NT2/D1 (cell line): ENCODE data around the gene PCDH19.

Source experiments
- DNase-seq: peaks from one replicate; pipeline ENCODE4 v3.0.0-alpha.2; 2011; ENCODE audit warnings: low read depth, low spot score
- H3K27me3 ChIP-seq: 2 replicates; pipeline ENCODE4 v1.6.0; 2011; ENCODE audit warnings: mild to moderate bottlenecking; ENCODE audit not compliant: insufficient read length, insufficient read depth
- H3K36me3 ChIP-seq: 2 replicates; pipeline ENCODE4 v1.6.1; 2011; ENCODE audit warnings: mild to moderate bottlenecking, low read length, mixed read lengths; ENCODE audit not compliant: insufficient read depth, insufficient read length
- H3K4me1 ChIP-seq: 2 replicates; pipeline ENCODE4 v1.5.1; 2011; ENCODE audit not compliant: insufficient read depth, insufficient read length
- H3K4me3 ChIP-seq: 2 replicates; pipeline ENCODE4 v1.5.1; 2011; ENCODE audit warnings: low read depth; ENCODE audit not compliant: insufficient read length
- H3K9ac ChIP-seq: 2 replicates; pipeline ENCODE4 v1.6.0; 2011; ENCODE audit warnings: low read depth; ENCODE audit not compliant: insufficient read length
- H3K9me3 ChIP-seq: 2 replicates; pipeline ENCODE4 v1.5.1; 2011; ENCODE audit warnings: mild to moderate bottlenecking, low read length; ENCODE audit not compliant: insufficient read depth
- SUZ12 ChIP-seq: IDR thresholded peaks from 2 replicates; pipeline ENCODE4 v1.6.1; 2011; ENCODE audit not compliant: insufficient read length, insufficient read depth; ENCODE audit errors: extremely low read depth
- YY1 ChIP-seq: IDR thresholded peaks from 2 replicates; pipeline ENCODE4 v1.6.1; 2011; ENCODE audit not compliant: insufficient read length, insufficient read depth
- ZNF274 ChIP-seq: IDR thresholded peaks from 2 replicates; pipeline ENCODE4 v1.6.1; 2011; ENCODE audit warnings: mild to moderate bottlenecking, low read depth, low read length

Gene PCDH19

DNA sequence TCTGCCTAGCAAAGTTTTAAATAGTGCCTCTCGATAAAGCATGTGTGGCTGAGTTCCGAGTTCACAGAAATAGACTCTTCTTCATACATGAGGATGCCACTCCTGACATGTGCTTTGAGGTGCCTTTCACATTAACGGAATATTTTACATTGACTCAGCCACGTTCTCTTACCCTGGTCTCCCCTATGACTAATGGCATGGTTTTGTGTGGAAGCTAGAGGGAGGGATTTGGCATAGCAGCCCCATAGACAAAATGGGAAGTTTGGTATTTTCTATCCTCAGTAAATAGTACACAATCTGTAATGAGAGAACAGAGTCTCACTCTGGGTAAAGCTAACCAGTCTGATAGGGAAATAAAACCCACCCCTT is 68.9 kb downstream of the PCDH19 start:
- no peak overlapping the region for H3K4me3 ChIP-seq
- no peaks in the 10 kb centered on the region for H3K27me3 ChIP-seq
- no peak overlapping the region for H3K9ac ChIP-seq
- TF ChIP-seq YY1: no peak
- no peak for TF ChIP-seq ZNF274
- no peak for TF ChIP-seq SUZ12
- no peak for DNase-seq
- H3K9me3 ChIP-seq: no peaks in the 10 kb centered on the region
- H3K36me3 ChIP-seq: no peaks in the 10 kb centered on the region
- no peaks in the 10 kb centered on the region for H3K4me1 ChIP-seq

- no peaks in the 10 kb centered on the region for H3K9me3 ChIP-seq
- H3K4me3 ChIP-seq: no peak overlapping the region
- TF ChIP-seq YY1: no peak
- TF ChIP-seq ZNF274: no peak
- no peak for TF ChIP-seq SUZ12
- H3K36me3 ChIP-seq: no peaks in the 10 kb centered on the region
- H3K4me1 ChIP-seq: no peaks in the 10 kb centered on the region
- H3K9ac ChIP-seq: no peak overlapping the region
- H3K27me3 ChIP-seq: no peaks in the 10 kb centered on the region
- DNase-seq: no peak
Measured at GRCh38 chrX:100340491-100341141, 69.5 kb downstream of the PCDH19 start.

DNA sequence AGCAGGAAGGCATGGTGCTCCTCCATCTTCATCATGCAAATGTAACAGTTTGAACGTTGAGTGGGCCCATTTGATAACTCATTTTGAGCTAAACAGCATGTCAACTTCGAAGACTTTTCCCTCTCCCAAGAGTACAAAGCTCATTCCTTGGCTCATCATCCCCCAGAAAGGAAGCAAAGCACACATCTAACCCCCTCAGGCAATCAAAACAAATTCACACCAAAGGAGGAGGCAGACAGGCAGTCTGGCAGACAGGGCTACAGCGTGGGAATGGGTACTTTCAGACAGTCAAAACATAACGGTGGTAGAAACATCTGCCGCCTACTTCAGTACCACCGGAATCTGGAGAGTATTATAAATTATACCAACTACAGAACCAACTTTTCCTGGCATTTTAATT is 81.7 kb downstream of the PCDH19 start:
- Histone ChIP-seq H3K4me1 (no peaks in the 10 kb centered on the region), H3K27me3 (no peaks in the 10 kb centered on the region), H3K4me3 (no peak overlapping the region), H3K36me3 (no peaks in the 10 kb centered on the region), H3K9me3 (no peaks in the 10 kb centered on the region), H3K9ac (no peak overlapping the region)
- no peak for TF ChIP-seq ZNF274
- TF ChIP-seq SUZ12: no peak
- TF ChIP-seq YY1: no peak
- DNase-seq: no peak

- no peaks in the 10 kb centered on the region for H3K9me3 ChIP-seq
- no peaks in the 10 kb centered on the region for H3K4me1 ChIP-seq
- no peak overlapping the region for H3K9ac ChIP-seq
- TF ChIP-seq SUZ12: no peak
- H3K36me3 ChIP-seq: no peaks in the 10 kb centered on the region
- no peak for DNase-seq
- H3K27me3 ChIP-seq: no peaks in the 10 kb centered on the region
- no peak overlapping the region for H3K4me3 ChIP-seq
Measured at GRCh38 chrX:100319716-100320115, 90.4 kb downstream of the PCDH19 start.

- Histone ChIP-seq H3K9ac (no peak overlapping the region), H3K9me3 (no peaks in the 10 kb centered on the region), H3K4me3 (no peak overlapping the region), H3K36me3 (no peaks in the 10 kb centered on the region), H3K27me3 (no peaks in the 10 kb centered on the region), H3K4me1 (no peaks in the 10 kb centered on the region)
- TF ChIP-seq YY1 (no peak), ZNF274 (no peak), SUZ12 (no peak)
- no peak for DNase-seq
Measured at GRCh38 chrX:100316987-100317386, 93.1 kb downstream of the PCDH19 start.

DNA sequence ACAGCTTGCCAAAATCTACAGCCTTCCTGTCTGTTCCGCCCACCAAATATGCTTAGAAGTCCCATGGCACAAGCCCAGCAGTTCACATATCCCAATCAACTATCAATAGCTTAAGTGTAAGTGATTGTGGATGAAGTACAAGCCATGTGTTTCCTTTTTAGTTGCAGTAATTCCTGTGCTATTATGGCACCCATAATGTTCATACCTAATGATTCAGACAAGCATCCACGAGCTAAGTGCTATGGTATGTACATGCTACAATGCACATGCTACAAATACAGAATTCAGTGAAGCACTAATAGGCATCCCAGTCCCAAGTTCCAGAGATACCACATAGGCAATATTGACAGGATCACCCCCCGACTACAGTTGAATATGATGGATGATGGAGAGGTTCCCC is 94.5 kb downstream of the PCDH19 start:
- Histone ChIP-seq H3K9me3 (no peaks in the 10 kb centered on the region), H3K4me1 (no peaks in the 10 kb centered on the region), H3K9ac (no peak overlapping the region), H3K27me3 (no peaks in the 10 kb centered on the region), H3K4me3 (no peak overlapping the region), H3K36me3 (no peaks in the 10 kb centered on the region)
- no peak for TF ChIP-seq SUZ12
- no peak for DNase-seq

GRCh38 chrX:100299559-100299958 is 110.5 kb downstream of the PCDH19 start:
- Histone ChIP-seq H3K27me3 (no peaks in the 10 kb centered on the region), H3K4me3 (no peak overlapping the region)

GRCh38 chrX:100297728-100298127 is 112.3 kb downstream of the PCDH19 start:
- Histone ChIP-seq H3K9me3 (no peaks in the 10 kb centered on the region), H3K36me3 (no peaks in the 10 kb centered on the region), H3K4me3 (no peak overlapping the region), H3K4me1 (no peaks in the 10 kb centered on the region), H3K27me3 (no peaks in the 10 kb centered on the region), H3K9ac (no peak overlapping the region)
- TF ChIP-seq ZNF274 (no peak), YY1 (no peak), SUZ12 (no peak)
- no peak for DNase-seq

More at GRCh38 chrX:100299559-100299958, 110.5 kb downstream of the PCDH19 start:
- TF ChIP-seq SUZ12 (no peak), YY1 (no peak), ZNF274 (no peak)
- DNase-seq: no peak
- Histone ChIP-seq H3K4me1 (no peaks in the 10 kb centered on the region), H3K9ac (no peak overlapping the region), H3K36me3 (no peaks in the 10 kb centered on the region), H3K9me3 (no peaks in the 10 kb centered on the region)
